Kidney epithelial cell (primary cell): ENCODE results near the gene MED10. TPM values are rescaled to one million over a fixed set of nuclear protein-coding genes. Genes with fewer than 3 reads are reported as not detected.

Source experiments
- DNase-seq: peaks from one replicate; pipeline ENCODE4 v3.0.0-alpha.2; 2010; ENCODE audit warnings: low read depth
- H3K27me3 ChIP-seq: 2 replicates; pipeline ENCODE4 v1.6.0; 2011; ENCODE audit warnings: low read length; ENCODE audit not compliant: control insufficient read depth, insufficient read depth
- H3K36me3 ChIP-seq: 2 replicates; pipeline ENCODE4 v1.5.1; 2011; ENCODE audit warnings: low read length; ENCODE audit not compliant: control insufficient read depth, insufficient read depth
- H3K4me3 ChIP-seq: 2 replicates; pipeline ENCODE4 v1.5.1; 2011; ENCODE audit warnings: low read depth, mild to moderate bottlenecking, control low read depth, low read length
- CTCF ChIP-seq: IDR thresholded peaks from 2 replicates; pipeline ENCODE4 v1.5.1; 2011; ENCODE audit warnings: mild to moderate bottlenecking, moderate library complexity, low read length, control low read depth, inconsistent platforms; ENCODE audit not compliant: insufficient read depth, poor library complexity, severe bottlenecking
- total RNA-seq: library from RNA; depleted of rRNA; stranded (reverse); fragments of >200 nt; gene quantifications from 2 replicates; pipeline ENCODE4 v1.2.3, GENCODE V29; 2015

The MED10 gene
- total RNA-seq, 1 donor from 2014 or later = 45.7 TPM

- no peak for DNase-seq
- no peak overlapping the region for H3K4me3 ChIP-seq
- H3K27me3 ChIP-seq = no peaks in the 10 kb centered on the region
- TF ChIP-seq CTCF = no peak
- no peaks in the 10 kb centered on the region for H3K36me3 ChIP-seq
Measured at GRCh38 chr5:6347673-6348072, 30.7 kb downstream of the MED10 start.

GRCh38 chr5:6347165-6347564 lies 31.2 kb downstream of the MED10 start:
- H3K27me3 ChIP-seq = no peaks in the 10 kb centered on the region
- no peak for DNase-seq
- TF ChIP-seq CTCF = no peak

GRCh38 chr5:6344593-6344989 lies 33.8 kb downstream of the MED10 start:
- DNase-seq = no peak
- Histone ChIP-seq H3K36me3 (no peaks in the 10 kb centered on the region), H3K27me3 (no peaks in the 10 kb centered on the region), H3K4me3 (no peak overlapping the region)
- no peak for TF ChIP-seq CTCF

More at GRCh38 chr5:6347165-6347564, 31.2 kb downstream of the MED10 start:
- no peaks in the 10 kb centered on the region for H3K36me3 ChIP-seq
- no peak overlapping the region for H3K4me3 ChIP-seq

GRCh38 chr5:6343951-6344592 lies 34.3 kb downstream of the MED10 start:
- H3K36me3 ChIP-seq = no peaks in the 10 kb centered on the region
- no peak overlapping the region for H3K4me3 ChIP-seq
- no peaks in the 10 kb centered on the region for H3K27me3 ChIP-seq
- no peak for DNase-seq
- no peak for TF ChIP-seq CTCF

- no peaks in the 10 kb centered on the region for H3K36me3 ChIP-seq
- no peak for DNase-seq
- no peaks in the 10 kb centered on the region for H3K27me3 ChIP-seq
- H3K4me3 ChIP-seq = no peak overlapping the region
- TF ChIP-seq CTCF = no peak
Measured at GRCh38 chr5:6342689-6343315, 35.5 kb downstream of the MED10 start.

- no peak for DNase-seq
- no peak overlapping the region for H3K4me3 ChIP-seq
- H3K27me3 ChIP-seq = no peaks in the 10 kb centered on the region
- no peak for TF ChIP-seq CTCF
- H3K36me3 ChIP-seq = no peaks in the 10 kb centered on the region
Measured at GRCh38 chr5:6340100-6340499, 38.2 kb downstream of the MED10 start.
